SU-DHL-6 (cell line): Measurements from ENCODE around the gene NLRP6.

ENCODE experiments used
- H2AFZ ChIP-seq: fragments of 200-600 bp; sonication (generic); 2 replicates; pipeline ENCODE4 v1.6.1; 2014; ENCODE audit warnings: low read depth, mild to moderate bottlenecking, moderate library complexity, mixed read lengths, antibody characterized with exemption, low read length; ENCODE audit not compliant: severe bottlenecking
- H3F3A ChIP-seq: fragments of 200-600 bp; shearing (Covaris generic); 2 replicates; pipeline ENCODE4 v1.6.0; 2016; ENCODE audit warnings: antibody characterized with exemption, mild to moderate bottlenecking; ENCODE audit not compliant: insufficient read depth
- H3K27ac ChIP-seq: fragments of 200-600 bp; sonication (generic); 2 replicates; pipeline ENCODE4 v1.5.1; 2016; ENCODE audit warnings: low read depth, mild to moderate bottlenecking, low read length, moderate library complexity, mixed read lengths
- H3K27me3 ChIP-seq: fragments of 200-600 bp; sonication (generic), shearing (Covaris generic); 2 replicates; pipeline ENCODE4 v1.6.0; 2014; ENCODE audit warnings: mild to moderate bottlenecking, low read length
- H3K36me3 ChIP-seq: fragments of 200-600 bp; sonication (generic); 2 replicates; pipeline ENCODE4 v1.6.1; 2014; ENCODE audit warnings: mild to moderate bottlenecking, low read length, mixed read lengths
- H3K4me2 ChIP-seq: fragments of 300-600, 200-600 bp; shearing (Covaris generic), sonication (generic); 2 replicates; pipeline ENCODE4 v1.6.0; 2014; ENCODE audit warnings: low read length, low read depth, mild to moderate bottlenecking; ENCODE audit not compliant: poor library complexity, severe bottlenecking
- H3K4me3 ChIP-seq: fragments of 200-600 bp; sonication (generic); 2 replicates; pipeline ENCODE4 v1.5.1; 2014; ENCODE audit warnings: antibody characterized with exemption, low read length, mild to moderate bottlenecking, mixed read lengths; ENCODE audit not compliant: insufficient read depth, poor library complexity, severe bottlenecking
- H3K79me2 ChIP-seq: fragments of 200-600 bp; sonication (generic); 2 replicates; pipeline ENCODE4 v1.6.1; 2014; ENCODE audit warnings: mild to moderate bottlenecking, low read length, moderate library complexity; ENCODE audit not compliant: insufficient read depth
- H3K9ac ChIP-seq: fragments of 200-600 bp; sonication (generic); 2 replicates; pipeline ENCODE4 v1.7.0; 2014; ENCODE audit warnings: mild to moderate bottlenecking, low read length
- H3K9me2 ChIP-seq: fragments of 200-600 bp; sonication (generic); replicated peaks from 2 replicates; pipeline ENCODE4 v1.6.1; 2014; ENCODE audit warnings: low read length; ENCODE audit not compliant: insufficient read depth
- H3K9me3 ChIP-seq: fragments of 200-600 bp; sonication (generic); 2 replicates; pipeline ENCODE4 v1.6.1; 2014; ENCODE audit warnings: low read length, mixed read lengths; ENCODE audit not compliant: insufficient read depth
- H4K20me1 ChIP-seq: fragments of 200-600 bp; sonication (generic); 2 replicates; pipeline ENCODE4 v1.6.1; 2014; ENCODE audit warnings: low read depth, mild to moderate bottlenecking, antibody characterized with exemption, low read length, moderate library complexity, mixed read lengths
- EZH2phosphoT487 ChIP-seq: fragments of 200-600 bp; sonication (generic), shearing (Covaris generic); conservative IDR thresholded peaks from 2 replicates; pipeline ENCODE4 v1.6.1; 2018; ENCODE audit warnings: mild to moderate bottlenecking, antibody characterized with exemption, low read length, moderate library complexity, mixed read lengths
- TF ChIP-seq, protein P1 (sequence below): fragments of 200-600 bp; sonication (generic); IDR thresholded peaks from one replicate; pipeline ENCODE4 v1.5.1; 2017; ENCODE audit warnings: antibody characterized with exemption, mild to moderate bottlenecking, low read length, moderate library complexity; ENCODE audit not compliant: insufficient read depth, poor library complexity, severe bottlenecking

NLRP6 gene

DNA sequence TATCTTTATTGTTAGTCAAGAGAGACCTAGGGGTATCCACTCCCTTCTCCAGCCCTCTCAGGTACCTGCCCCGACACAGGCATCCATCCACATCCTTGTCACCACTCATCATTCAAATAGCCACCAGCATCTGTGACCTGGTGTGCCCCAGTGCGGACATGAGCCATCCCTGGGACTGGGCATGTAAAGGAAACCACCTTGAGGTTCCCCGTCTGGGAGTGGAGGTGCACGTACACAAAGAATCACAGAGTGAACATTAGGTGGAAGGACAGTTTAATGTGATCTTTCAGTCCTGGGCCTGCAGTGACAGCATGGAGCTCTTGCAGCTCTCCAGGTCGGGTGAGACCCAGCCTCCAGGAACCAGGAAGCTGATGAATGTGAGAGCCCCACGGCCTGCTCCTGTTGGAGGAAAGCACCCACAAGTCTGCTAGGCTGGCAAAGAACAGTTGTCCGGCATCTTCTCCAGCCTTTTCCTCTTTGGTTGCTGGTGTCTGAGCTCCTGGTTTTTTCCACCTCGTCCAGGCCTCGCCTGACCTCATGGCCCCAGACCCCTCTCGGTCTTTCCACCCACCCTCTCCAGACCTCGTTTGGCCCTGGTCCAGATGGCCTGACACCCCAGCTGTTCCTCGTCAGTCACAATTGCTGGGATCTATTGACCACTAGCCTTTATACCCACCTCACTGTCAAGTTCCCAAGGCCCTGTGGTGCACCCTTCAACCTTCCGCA, 24.9 kb upstream of the NLRP6 start:
- Histone ChIP-seq H3K9me2 (no peaks in the 10 kb centered on the region), H2AFZ (no peak overlapping the region), H3K36me3 (peaks cover 14% of the 10 kb centered on the region), H3F3A (peaks cover 6% of the 10 kb centered on the region; the same call in 1 of the 2 replicates), H3K27ac (no peak overlapping the region), H3K9ac (no peak overlapping the region), H3K27me3 (no peaks in the 10 kb centered on the region), H3K4me2 (no peak overlapping the region), H4K20me1 (no peaks in the 10 kb centered on the region), H3K4me3 (no peak overlapping the region), H3K79me2 (no peaks in the 10 kb centered on the region), H3K9me3 (no peaks in the 10 kb centered on the region)
- TF ChIP-seq, protein P1, sequence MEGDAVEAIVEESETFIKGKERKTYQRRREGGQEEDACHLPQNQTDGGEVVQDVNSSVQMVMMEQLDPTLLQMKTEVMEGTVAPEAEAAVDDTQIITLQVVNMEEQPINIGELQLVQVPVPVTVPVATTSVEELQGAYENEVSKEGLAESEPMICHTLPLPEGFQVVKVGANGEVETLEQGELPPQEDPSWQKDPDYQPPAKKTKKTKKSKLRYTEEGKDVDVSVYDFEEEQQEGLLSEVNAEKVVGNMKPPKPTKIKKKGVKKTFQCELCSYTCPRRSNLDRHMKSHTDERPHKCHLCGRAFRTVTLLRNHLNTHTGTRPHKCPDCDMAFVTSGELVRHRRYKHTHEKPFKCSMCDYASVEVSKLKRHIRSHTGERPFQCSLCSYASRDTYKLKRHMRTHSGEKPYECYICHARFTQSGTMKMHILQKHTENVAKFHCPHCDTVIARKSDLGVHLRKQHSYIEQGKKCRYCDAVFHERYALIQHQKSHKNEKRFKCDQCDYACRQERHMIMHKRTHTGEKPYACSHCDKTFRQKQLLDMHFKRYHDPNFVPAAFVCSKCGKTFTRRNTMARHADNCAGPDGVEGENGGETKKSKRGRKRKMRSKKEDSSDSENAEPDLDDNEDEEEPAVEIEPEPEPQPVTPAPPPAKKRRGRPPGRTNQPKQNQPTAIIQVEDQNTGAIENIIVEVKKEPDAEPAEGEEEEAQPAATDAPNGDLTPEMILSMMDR, result no peak
- no peak for TF ChIP-seq EZH2phosphoT487

DNA sequence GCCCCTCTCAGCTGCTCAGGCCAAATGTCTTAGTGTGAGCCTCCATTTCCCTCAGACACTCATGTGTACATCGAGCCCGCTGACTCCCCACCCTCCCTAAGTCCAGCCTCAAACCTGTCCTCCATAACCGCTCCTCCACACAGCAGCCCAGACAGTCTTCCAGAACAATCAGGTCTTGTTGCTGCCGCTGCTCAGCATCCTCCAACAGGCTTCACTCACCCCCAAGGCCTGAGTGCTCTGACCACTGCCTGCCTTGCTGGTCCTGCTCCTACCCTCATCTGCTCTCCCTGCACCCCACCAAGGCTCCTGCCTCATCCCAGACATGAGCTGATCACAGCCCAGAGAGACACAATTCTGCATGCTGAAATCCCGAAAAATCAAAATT, 24.3 kb upstream of the NLRP6 start:
- Histone ChIP-seq H3K27me3 (no peaks in the 10 kb centered on the region), H4K20me1 (no peaks in the 10 kb centered on the region), H3K36me3 (peaks cover 9% of the 10 kb centered on the region; the same call in 1 of the 2 replicates), H3K4me2 (no peak overlapping the region), H3K9me2 (no peaks in the 10 kb centered on the region), H3K27ac (no peak overlapping the region), H3K4me3 (no peak overlapping the region), H3K9ac (no peak overlapping the region), H3K79me2 (no peaks in the 10 kb centered on the region), H3K9me3 (no peaks in the 10 kb centered on the region), H2AFZ (no peak overlapping the region), H3F3A (peaks cover 6% of the 10 kb centered on the region; the same call in 1 of the 2 replicates)
- no peak for TF ChIP-seq EZH2phosphoT487
- TF ChIP-seq, protein P1, result no peak

DNA sequence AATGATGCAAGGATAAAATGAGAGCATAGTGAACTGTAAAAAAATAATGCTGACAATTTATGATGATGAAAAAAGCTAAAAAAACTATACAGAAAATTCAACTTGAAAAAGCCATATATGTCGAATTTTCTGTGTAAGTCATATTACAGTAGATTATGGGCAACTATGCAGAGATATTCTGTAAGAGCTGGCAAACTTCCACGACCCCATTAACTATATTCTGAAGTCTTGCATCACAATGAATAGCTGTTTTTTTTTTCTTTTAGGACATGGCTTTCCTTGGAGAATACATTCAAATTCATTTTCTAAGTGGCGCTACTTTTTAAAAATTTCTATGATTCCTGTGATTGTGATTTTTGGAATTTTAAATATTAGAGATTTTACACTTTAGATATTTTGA, 23.0 kb upstream of the NLRP6 start:
- no peak overlapping the region for H2AFZ ChIP-seq
- no peaks in the 10 kb centered on the region for H3K9me2 ChIP-seq
- no peak overlapping the region for H3K9ac ChIP-seq
- H3K4me2 ChIP-seq, result no peak overlapping the region
- no peak overlapping the region for H3K4me3 ChIP-seq
- H3K36me3 ChIP-seq, result peaks cover 6% of the 10 kb centered on the region; the same call in 1 of the 2 replicates
- H3K9me3 ChIP-seq, result no peaks in the 10 kb centered on the region
- peaks cover 6% of the 10 kb centered on the region; the same call in 1 of the 2 replicates for H3F3A ChIP-seq
- H3K27me3 ChIP-seq, result no peaks in the 10 kb centered on the region
- TF ChIP-seq EZH2phosphoT487, result no peak
- TF ChIP-seq, protein P1, result no peak
- no peak overlapping the region for H3K27ac ChIP-seq
- H3K79me2 ChIP-seq, result no peaks in the 10 kb centered on the region
- H4K20me1 ChIP-seq, result no peaks in the 10 kb centered on the region
